Ovary (tissue), 9 donors: Measurements from ENCODE around the gene RAB6A. TPM values are rescaled to one million over a fixed set of nuclear protein-coding genes. Genes with fewer than 3 reads are reported as not detected.

Source experiments
- DNase-seq, 5 donors: peaks; one replicate each; pipeline ENCODE4 v3.0.0-alpha.2; 2019 to 2020
- H3K27ac ChIP-seq, 2 donors: fragments of 200-600 bp; one replicate each; pipeline versions ENCODE4 v1.5.1 to v1.8.0; 2019 to 2022
- H3K27me3 ChIP-seq: fragments of 200-600 bp; one replicate; pipeline ENCODE4 v1.8.0; 2022
- H3K36me3 ChIP-seq: fragments of 200-600 bp; sonication (generic); one replicate; pipeline ENCODE4 v1.5.1; 2019
- H3K4me1 ChIP-seq: one replicate; pipeline ENCODE4 v1.8.1; 2013; ENCODE audit warnings: mild to moderate bottlenecking, moderate library complexity; ENCODE audit not compliant: insufficient read depth
- H3K4me3 ChIP-seq: fragments of 200-600 bp; sonication (generic); one replicate; pipeline ENCODE4 v1.5.1; 2017
- H3K9me3 ChIP-seq, 2 donors: fragments of 200-600 bp in 1 of 2; sonication (generic) in 1 of 2; one replicate each; pipeline versions ENCODE4 v1.5.1 to v1.8.1; 2013 to 2019; ENCODE audit warnings: mild to moderate bottlenecking in 1 of 2, moderate library complexity in 1 of 2
- EP300 ChIP-seq: sonication (generic); formaldehyde crosslinking; IDR thresholded peaks from one replicate; pipeline ENCODE4 v1.6.1; 2017; ENCODE audit warnings: antibody characterized with exemption
- POLR2A ChIP-seq: fragments of 450-650 bp; IDR thresholded peaks from one replicate; pipeline ENCODE4 v1.6.1; 2017; ENCODE audit warnings: antibody characterized with exemption, mild to moderate bottlenecking, moderate library complexity
- WGBS, 3 donors: extraction: QIAGEN DNeasy Blood & Tissue Kit in 1 of 3; methylation state at CpG; one replicate each; pipeline versions ENCODE4 v1.1.5 to v1.1.7; 2013 to 2017; 5-methylcytosine and 5-hydroxymethylcytosine counted together
- intact Hi-C, 4 donors: fragments of 100-400 bp; cut with DNase I; formaldehyde crosslinking; loops; one replicate each; pipeline versions ENCODE4 v1.11.0 to v1.15.1; 2022 to 2023
- polyA plus RNA-seq, 2 donors: library from polyadenylated mRNA; stranded (reverse); fragments of 200-250 nt in 1 of 2; fragments of 350-450 nt in 1 of 2; fragmentation: Illumina TruSeq in 1 of 2; extraction: RNeasy Lipid Tissue Mini Kit (QIAGEN cat#74804) in 1 of 2; gene quantifications; one replicate each; pipeline ENCODE4 v1.2.3, GENCODE V29; 2013 to 2014
- total RNA-seq, 7 donors: library from RNA; depleted of rRNA in 2 of 7; stranded (reverse); fragments of >200 nt in 2 of 7; fragmentation: NEBNext Ultra II Directional in 3 of 7; extraction: Animal tissue kit (Norgen Biotek cat#: 25700) in 3 of 7; gene quantifications; one replicate each; pipeline versions ENCODE4 v1.1.0 to v1.2.4, GENCODE V29; 2016 to 2023
- TF ChIP-seq, protein P1 (sequence below), 3 donors: fragments of 450-650 bp in 2 of 3; fragments of 200-600 bp in 1 of 3; IDR thresholded peaks; one replicate each; pipeline versions ENCODE4 v1.5.1 to v1.8.0; 2016 to 2022; ENCODE audit warnings: antibody characterized with exemption in 3 of 3, mild to moderate bottlenecking in 1 of 3
- donor health status: DM: no; HTN: no; CAD: no; lungs with moderate emphysema.
- donor health status: DM: no; HTN: no; CAD: no.
- donor health status: Bipolar disorder and iron deficiency.
- donor health status: DM: yes; HTN: yes; CAD: no.
- donor health status: DM: no; HTN: no; CAD: no.
- donor health status: DM: yes; HTN: yes; CAD: no.

The RAB6A gene
- total and polyA plus RNA-seq, 9 donors, result 55.9 to 128 (median 102) TPM

DNA sequence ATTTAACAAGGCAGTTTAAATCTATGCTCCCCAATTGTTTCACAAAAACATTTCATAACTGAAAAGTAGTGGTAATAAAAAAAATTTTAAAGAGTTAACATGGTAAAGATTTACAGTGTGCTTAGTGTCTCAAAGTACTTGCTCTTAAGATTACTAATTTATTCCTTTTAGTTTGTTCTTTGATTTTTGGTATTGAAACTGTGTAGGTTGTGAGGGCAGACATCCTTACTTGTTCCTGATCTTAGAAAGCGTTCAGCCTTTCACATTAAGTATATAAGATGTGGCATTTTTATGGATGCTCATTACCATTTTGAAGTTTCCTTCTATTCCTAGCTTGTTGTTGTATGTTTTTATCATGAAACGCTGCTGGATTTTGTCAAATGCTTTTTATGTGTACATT, 32.9 kb downstream of the RAB6A start:
- intact Hi-C loops, result no loop called here
- Histone ChIP-seq H3K36me3 (no peaks in the 10 kb centered on the region), H3K4me1 (peaks cover 2% of the 10 kb centered on the region), H3K27ac (no peak overlapping the region), H3K27me3 (no peaks in the 10 kb centered on the region), H3K9me3 (no peaks in the 10 kb centered on the region), H3K4me3 (no peak overlapping the region)
- TF ChIP-seq, protein P1, sequence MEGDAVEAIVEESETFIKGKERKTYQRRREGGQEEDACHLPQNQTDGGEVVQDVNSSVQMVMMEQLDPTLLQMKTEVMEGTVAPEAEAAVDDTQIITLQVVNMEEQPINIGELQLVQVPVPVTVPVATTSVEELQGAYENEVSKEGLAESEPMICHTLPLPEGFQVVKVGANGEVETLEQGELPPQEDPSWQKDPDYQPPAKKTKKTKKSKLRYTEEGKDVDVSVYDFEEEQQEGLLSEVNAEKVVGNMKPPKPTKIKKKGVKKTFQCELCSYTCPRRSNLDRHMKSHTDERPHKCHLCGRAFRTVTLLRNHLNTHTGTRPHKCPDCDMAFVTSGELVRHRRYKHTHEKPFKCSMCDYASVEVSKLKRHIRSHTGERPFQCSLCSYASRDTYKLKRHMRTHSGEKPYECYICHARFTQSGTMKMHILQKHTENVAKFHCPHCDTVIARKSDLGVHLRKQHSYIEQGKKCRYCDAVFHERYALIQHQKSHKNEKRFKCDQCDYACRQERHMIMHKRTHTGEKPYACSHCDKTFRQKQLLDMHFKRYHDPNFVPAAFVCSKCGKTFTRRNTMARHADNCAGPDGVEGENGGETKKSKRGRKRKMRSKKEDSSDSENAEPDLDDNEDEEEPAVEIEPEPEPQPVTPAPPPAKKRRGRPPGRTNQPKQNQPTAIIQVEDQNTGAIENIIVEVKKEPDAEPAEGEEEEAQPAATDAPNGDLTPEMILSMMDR (IDR thresholded peaks at IDR 0.05), result no peak
- TF ChIP-seq EP300, result no peak
- no peak for TF ChIP-seq POLR2A
- no peak for DNase-seq
- 86 to 88% (median 87%) methylated on average over 2 of the region's 2 CpGs for WGBS, 3 donors

DNA sequence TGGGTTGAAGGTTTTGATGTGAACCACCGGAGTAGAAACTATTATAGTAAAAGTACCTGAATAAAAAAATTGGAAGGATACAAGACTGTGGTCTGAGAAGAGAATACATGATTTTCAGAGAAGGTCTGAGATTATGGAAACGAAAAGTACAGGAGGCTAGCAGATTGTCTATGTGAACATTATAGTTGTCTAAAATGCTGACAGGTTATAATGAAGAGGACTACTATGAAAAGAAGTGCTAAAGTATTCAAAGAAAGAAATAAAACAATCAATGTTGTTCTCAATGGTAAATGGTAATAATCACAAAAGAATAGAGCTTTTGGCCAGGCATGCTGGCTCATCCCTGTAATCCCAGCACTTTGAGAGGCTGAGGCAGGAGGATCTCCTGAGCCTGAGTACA, 34.0 kb downstream of the RAB6A start:
- Histone ChIP-seq H3K27me3 (no peaks in the 10 kb centered on the region), H3K36me3 (no peaks in the 10 kb centered on the region), H3K27ac (no peak overlapping the region), H3K4me3 (no peak overlapping the region), H3K9me3 (no peaks in the 10 kb centered on the region), H3K4me1 (no peaks in the 10 kb centered on the region)
- TF ChIP-seq POLR2A, result no peak
- TF ChIP-seq, protein P1 (IDR thresholded peaks at IDR 0.05), result no peak
- TF ChIP-seq EP300, result no peak
- intact Hi-C loops, result no loop called here
- no peak for DNase-seq
- WGBS, 3 donors, result 86 to 89% (median 88%) methylated on average over 2 of the region's 2 CpGs

DNA sequence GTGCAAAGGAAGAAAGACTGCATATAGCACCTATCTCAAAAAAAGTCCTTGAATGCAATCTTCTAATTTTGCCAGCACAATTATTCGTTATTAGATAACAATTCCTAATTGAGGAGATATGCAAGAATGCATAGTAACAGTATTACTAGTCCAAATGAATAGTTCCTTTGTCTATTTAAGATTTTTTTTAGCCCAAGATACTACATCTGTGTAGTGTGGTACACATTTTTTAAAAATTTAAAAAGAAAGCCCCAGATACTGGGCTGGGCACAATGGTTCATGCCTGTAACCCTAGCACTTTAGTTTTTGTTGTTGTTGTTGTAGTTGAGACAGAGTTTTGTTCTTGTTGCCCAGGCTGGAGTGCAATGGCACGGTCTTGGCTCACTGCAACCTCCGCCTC, 43.7 kb downstream of the RAB6A start:
- Histone ChIP-seq H3K27me3 (no peaks in the 10 kb centered on the region), H3K36me3 (no peaks in the 10 kb centered on the region), H3K4me3 (no peak overlapping the region), H3K27ac (no peak overlapping the region), H3K4me1 (peaks cover 4% of the 10 kb centered on the region), H3K9me3 (no peaks in the 10 kb centered on the region)
- 70 to 75% (median 74%) methylated on average over 3 of the region's 3 CpGs for WGBS, 3 donors
- intact Hi-C loops, result no loop called here
- no peak for TF ChIP-seq POLR2A
- TF ChIP-seq EP300, result no peak
- TF ChIP-seq, protein P1 (IDR thresholded peaks at IDR 0.05), result no peak
- DNase-seq, result no peak

DNA sequence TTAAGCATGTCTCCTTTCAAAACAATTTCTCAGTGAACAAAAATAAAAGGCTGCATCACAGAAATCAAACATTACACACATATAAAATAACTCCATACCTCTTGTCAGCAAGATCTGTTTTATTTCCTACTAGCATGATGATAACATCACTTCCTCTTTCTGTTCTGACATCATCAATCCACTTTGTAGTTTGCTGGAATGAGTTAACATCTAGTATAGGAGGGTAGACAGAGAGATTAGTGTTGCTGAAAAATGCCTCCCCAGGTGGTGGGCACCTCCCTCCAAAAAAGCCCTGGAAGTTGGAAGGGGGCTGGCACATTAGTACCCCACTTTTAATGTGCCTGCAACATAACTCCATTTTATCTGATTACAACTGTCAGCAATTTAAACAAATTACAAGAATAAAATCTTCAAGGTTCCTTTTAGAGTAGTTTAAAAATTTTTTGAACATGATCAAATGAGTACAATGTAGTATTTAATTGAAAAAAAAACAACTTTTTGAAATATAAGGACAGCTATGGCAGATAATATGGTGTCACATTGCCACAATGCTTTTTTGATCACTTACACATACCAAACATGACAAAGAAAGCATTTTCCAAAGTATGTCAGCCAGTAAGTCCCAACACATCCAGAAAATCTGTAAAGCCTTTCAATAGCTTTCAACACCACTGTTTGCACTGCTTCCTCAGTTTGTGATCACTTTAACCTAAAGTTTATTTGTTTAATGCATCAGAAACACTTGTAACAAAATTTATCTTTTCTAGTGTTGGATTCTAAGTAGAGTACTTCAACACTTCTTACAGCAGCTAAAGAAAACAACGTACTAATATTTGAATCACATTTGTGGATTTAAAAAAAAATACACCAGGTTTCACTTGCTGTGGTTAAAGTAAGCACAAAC, 44.5 kb downstream of the RAB6A start:
- no peaks in the 10 kb centered on the region for H3K36me3 ChIP-seq
- intact Hi-C loops, result no loop called here

More for the DNA sequence above, 44.5 kb downstream of the RAB6A start:
- WGBS, 3 donors, result 32 to 64% (median 54%) methylated on average over 1 of the region's 1 CpG
- no peak overlapping the region for H3K27ac ChIP-seq
- H3K4me3 ChIP-seq, result no peak overlapping the region
- no peaks in the 10 kb centered on the region for H3K9me3 ChIP-seq
- no peaks in the 10 kb centered on the region for H3K27me3 ChIP-seq
- DNase-seq, result no peak
- H3K4me1 ChIP-seq, result peaks cover 4% of the 10 kb centered on the region
- no peak for TF ChIP-seq POLR2A
- TF ChIP-seq, protein P1 (IDR thresholded peaks at IDR 0.05), result no peak
- TF ChIP-seq EP300, result no peak
